Heart left ventricle (tissue), 13 donors: ENCODE data around the gene ZBTB8B.
"Not testable (repeated sequence)": the region's sequence is repeated elsewhere in the genome, so short reads cannot be mapped to it uniquely, and the experiment has no call there.

ENCODE experiments used
- POLR2A ChIP-seq, 2 donors: fragments of 450-650 bp; IDR thresholded peaks; one replicate each; pipeline ENCODE4 v1.6.1; 2017; ENCODE audit warnings: antibody characterized with exemption in 2 of 2, mild to moderate bottlenecking in 2 of 2, moderate library complexity in 2 of 2
- TF ChIP-seq, protein P1 (sequence below), 12 donors: fragments of 200-600 bp; sonication (generic) in 4 of 12; IDR thresholded peaks; one replicate each; pipeline versions ENCODE4 v1.5.0 to v1.8.0; 2018 to 2022; ENCODE audit warnings: antibody characterized with exemption in 12 of 12, mild to moderate bottlenecking in 5 of 12
- donor health status: ischemic (EF 13 %, LVEDD 7.1; RV severe dilation, severe dysfunction).
- donor health status: DM: no; HTN: yes; CAD: no.
- donor health status: DM: no; HTN: no; CAD: no.
- donor health status: ischemic (EF 25% LVEDD 6.9; RV normal size, moderate dysfunction).
- donor health status: ischemic (EF 25% LVEDD 5.7; RV mildly dilated, moderate dysfunction).
- donor health status: ischemic (EF 35%, LVEDD 5.7; RV mildly dilated, moderate dysfunction).
- donor health status: nonischemic (EF 11% LVEDD 7.7; RV severe dilation, severe dysfunction).
- donor health status: DM: yes; HTN: yes; CAD: no.
- donor health status: PGD.
- donor health status: ischemic (EF 29% LVEDD 5.4; RV normal size, mild dysfunction).
- donor health status: nonischemic (EF 23%, LVEDD 6.1; RV moderate dilation, normal function).

- TF ChIP-seq, protein P1, sequence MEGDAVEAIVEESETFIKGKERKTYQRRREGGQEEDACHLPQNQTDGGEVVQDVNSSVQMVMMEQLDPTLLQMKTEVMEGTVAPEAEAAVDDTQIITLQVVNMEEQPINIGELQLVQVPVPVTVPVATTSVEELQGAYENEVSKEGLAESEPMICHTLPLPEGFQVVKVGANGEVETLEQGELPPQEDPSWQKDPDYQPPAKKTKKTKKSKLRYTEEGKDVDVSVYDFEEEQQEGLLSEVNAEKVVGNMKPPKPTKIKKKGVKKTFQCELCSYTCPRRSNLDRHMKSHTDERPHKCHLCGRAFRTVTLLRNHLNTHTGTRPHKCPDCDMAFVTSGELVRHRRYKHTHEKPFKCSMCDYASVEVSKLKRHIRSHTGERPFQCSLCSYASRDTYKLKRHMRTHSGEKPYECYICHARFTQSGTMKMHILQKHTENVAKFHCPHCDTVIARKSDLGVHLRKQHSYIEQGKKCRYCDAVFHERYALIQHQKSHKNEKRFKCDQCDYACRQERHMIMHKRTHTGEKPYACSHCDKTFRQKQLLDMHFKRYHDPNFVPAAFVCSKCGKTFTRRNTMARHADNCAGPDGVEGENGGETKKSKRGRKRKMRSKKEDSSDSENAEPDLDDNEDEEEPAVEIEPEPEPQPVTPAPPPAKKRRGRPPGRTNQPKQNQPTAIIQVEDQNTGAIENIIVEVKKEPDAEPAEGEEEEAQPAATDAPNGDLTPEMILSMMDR (IDR thresholded peaks at IDR 0.05): peak; percentile 82 to 92 (median 90)
- not testable (repeated sequence) for TF ChIP-seq POLR2A (IDR thresholded peaks at IDR 0.05)
These were observed 16.6 kb upstream of the ZBTB8B start for GRCh38 chr1:32448186-32448772.
